HepG2 (cell line): Measurements from ENCODE around the gene SH2D7. TPM values are rescaled to one million over a fixed set of nuclear protein-coding genes. Genes with fewer than 3 reads are reported as not detected.

Source experiments
- ATM ChIP-seq: fragments of 450-650 bp; IDR thresholded peaks from 2 replicates; pipeline ENCODE4 v1.7.1; 2017; ENCODE audit warnings: mild to moderate bottlenecking, borderline replicate concordance
- HNRNPUL1 ChIP-seq: fragments of 200-400 bp; formaldehyde crosslinking; IDR thresholded peaks from 2 replicates; pipeline ENCODE4 v1.6.1; 2017; ENCODE audit warnings: low read depth, mild to moderate bottlenecking, low read length, moderate library complexity
- HOMEZ ChIP-seq: IDR thresholded peaks from 2 replicates; pipeline ENCODE4 v1.6.1; 2016; ENCODE audit warnings: low read depth
- SAP130 ChIP-seq: IDR thresholded peaks from 2 replicates; pipeline ENCODE4 v1.6.1; 2016; ENCODE audit warnings: low read depth
- XRCC5 ChIP-seq: fragments of 200-400 bp; formaldehyde crosslinking; optimal IDR thresholded peaks from 2 replicates; pipeline ENCODE3; 2017; ENCODE audit warnings: mild to moderate bottlenecking, low read length
- ZBTB14 ChIP-seq: sonication (generic); formaldehyde crosslinking; IDR thresholded peaks from 2 replicates; pipeline ENCODE4 v1.4.0; 2020; ENCODE audit warnings: missing genetic modification reagents
- ZFP91 ChIP-seq: sonication (generic); formaldehyde crosslinking; IDR thresholded peaks from 2 replicates; pipeline ENCODE4 v1.9.0; 2022; ENCODE audit warnings: missing genetic modification reagents, mild to moderate bottlenecking, borderline replicate concordance
- polyA plus RNA-seq, 8 experiments: library from polyadenylated mRNA; depleted of rRNA in 3 of 8; stranded (reverse) in 7 of 8; unstranded in 1 of 8; fragments of >200 nt; fragmentation: Illumina TruSeq in 4 of 8; extraction: Trizol in 4 of 8; gene quantifications; 2 replicates each; pipeline versions ENCODE4 v1.2.1 to v1.2.3, GENCODE V29; 2011 to 2016; ENCODE audit warnings: low read depth in 4 of 8, missing spikeins in 1 of 8, mixed read lengths in 1 of 8; ENCODE audit not compliant: insufficient read depth in 1 of 8
- total RNA-seq, 5 experiments: library from RNA; depleted of rRNA; stranded (reverse); fragments of >200 nt; fragmentation: Illumina TruSeq; extraction: Trizol; gene quantifications; 2 replicates each; pipeline ENCODE4 v1.2.3, GENCODE V29; 2016; ENCODE audit warnings: low read depth in 1 of 5

Gene SH2D7
- total and polyA plus RNA-seq, 2 of the 13 experiments (the other 11 are each of a cell fraction or from before 2014, with no cell fraction given): not detected

GRCh38 chr15:78055919-78056713 lies 36.2 kb upstream of the SH2D7 start (continued):
- TF ChIP-seq ZFP91 (CRISPR knock-in tag) (peak; percentile 64; the same call in 1 of the 2 replicates), ZBTB14 (CRISPR knock-in tag) (no peak), HNRNPUL1 (no peak), XRCC5 (peak; percentile 34), ATM (no peak), HOMEZ (CRISPR knock-in tag) (no peak), SAP130 (peak; percentile 14)
